Stimulated activated CD4-positive, alpha-beta T cell treated with anti-CD3 and anti-CD28 coated beads, Interleukin-2, amount 100 ng/mL, for 48 hours (primary cell): ENCODE results near the gene ITPK1.

ENCODE experiments used
- DNase-seq, 2 donors: peaks; one replicate each; pipeline ENCODE4 v3.0.0-alpha.2; 2020

Gene ITPK1

DNA sequence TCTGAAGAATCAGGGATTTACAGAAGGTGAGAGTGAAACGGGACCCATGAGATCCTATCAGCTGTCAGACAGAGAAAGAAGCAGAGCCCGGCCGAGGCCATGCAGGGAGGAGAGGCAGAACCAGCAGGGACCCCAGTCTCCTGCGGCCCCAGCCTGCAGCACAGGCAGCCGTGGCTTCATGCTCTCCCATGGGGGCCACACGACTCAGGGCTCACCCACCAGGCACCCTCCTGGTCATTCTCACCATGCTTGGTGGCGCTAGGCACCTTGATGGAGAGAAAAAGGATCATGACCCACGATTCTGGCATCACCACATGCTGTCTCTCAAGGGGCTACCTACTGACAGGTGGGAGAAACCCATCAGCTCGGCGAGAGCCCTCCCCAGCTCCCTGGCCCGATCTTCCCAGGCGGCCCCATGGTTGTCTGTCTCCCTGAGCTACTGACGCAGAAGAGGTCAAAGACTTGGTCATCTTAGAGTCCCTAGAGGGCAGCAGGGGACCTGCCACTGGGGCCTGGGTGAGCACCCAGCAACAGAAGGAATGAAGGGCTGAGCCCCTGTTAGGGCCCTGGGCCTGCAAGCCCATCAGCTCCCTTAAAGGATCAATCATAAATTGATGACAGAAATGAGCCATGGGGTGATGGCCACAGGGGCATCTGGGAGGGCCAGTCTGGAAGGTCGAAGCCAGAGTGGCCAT is 58.0 kb downstream of the ITPK1 start:
- no peak for DNase-seq

DNA sequence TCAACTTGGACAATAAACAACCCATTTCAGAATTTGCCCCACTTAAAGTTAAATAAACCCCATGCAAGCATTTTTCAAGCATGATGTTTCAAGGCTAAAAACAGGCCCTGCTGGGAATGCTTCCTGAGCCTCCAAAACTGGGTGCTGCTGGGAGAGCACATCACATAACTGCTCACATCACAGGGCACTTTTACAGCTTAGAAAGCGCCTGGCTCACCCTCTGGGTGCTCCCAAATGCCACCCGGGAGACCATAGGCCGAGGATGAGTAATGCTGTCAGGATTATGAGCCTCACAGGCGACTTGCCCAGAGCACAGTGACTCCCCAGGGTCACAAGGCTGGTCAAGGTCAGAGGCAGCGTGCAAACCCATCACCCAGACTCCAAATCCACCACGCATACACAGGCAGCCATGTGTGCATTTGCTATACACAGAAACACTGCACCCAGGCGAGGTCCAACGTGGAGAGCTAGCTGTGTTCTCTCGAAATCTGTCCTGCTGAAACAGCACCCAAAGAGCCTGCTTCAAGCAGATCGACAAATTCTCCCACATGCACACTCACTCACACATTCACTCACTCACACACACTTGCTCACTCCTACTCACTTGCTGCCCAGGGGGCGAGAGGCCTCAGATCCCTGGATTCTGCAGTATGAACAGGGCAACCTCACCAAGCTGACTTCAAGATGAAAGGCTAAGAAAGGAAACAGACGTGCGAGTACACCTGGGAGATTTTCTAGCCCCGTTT is 58.7 kb downstream of the ITPK1 start:
- DNase-seq, result no peak

GRCh38 chr14:93056166-93056839 is 59.4 kb downstream of the ITPK1 start:
- no peak for DNase-seq

GRCh38 chr14:93055651-93056115 is 60.0 kb downstream of the ITPK1 start:
- no peak for DNase-seq

- DNase-seq, result no peak
These were observed 60.8 kb downstream of the ITPK1 start for GRCh38 chr14:93054876-93055275.

- no peak for DNase-seq
These were observed 61.7 kb downstream of the ITPK1 start for GRCh38 chr14:93054006-93054405.

- no peak for DNase-seq
These were observed 63.9 kb downstream of the ITPK1 start for GRCh38 chr14:93051600-93052546.

- DNase-seq, result no peak
These were observed 65.0 kb downstream of the ITPK1 start for GRCh38 chr14:93050761-93051160.

- DNase-seq, result no peak
These were observed 65.8 kb downstream of the ITPK1 start for GRCh38 chr14:93049867-93050331.

DNA sequence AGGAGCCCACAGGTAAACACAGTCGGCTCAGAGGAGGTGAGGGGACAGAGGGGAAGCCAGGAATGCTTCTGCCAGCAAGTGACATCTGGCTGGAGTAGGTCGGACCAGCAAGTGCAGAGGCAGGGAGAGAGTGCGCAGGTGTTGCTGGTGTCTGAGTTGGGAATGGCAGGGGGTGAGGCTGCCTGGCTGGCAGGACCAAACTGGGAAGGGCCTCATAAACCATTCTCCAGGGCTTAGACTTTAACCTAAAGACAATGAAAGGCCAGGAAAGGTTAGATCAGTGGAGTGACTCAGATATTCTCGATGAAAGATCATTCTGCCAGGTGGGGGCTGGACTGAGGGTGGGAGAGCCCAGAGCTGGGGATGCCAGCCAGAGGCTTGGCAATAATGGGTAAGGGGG is 66.4 kb downstream of the ITPK1 start:
- DNase-seq, result no peak

GRCh38 chr14:93048843-93049242 is 66.9 kb downstream of the ITPK1 start:
- DNase-seq, result no peak

DNA sequence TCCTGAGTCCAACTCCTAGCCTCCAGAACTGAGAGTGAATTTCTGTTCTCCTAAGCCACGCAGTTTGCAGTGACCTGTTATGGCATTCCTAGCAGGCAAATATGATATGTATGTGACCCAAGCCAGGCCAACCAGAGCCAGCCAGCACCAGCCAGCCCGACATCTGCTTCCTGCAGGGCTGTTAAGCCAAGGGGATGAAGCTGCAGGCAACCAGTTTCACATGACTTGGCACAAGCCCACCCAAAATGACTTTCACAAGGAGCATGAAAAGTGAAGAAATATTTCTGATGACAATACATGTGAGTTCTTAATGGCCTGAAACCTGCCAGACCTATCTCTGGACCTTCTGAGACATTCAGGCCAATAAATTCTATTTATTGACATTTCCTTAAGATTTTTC is 68.1 kb downstream of the ITPK1 start:
- no peak for DNase-seq

DNA sequence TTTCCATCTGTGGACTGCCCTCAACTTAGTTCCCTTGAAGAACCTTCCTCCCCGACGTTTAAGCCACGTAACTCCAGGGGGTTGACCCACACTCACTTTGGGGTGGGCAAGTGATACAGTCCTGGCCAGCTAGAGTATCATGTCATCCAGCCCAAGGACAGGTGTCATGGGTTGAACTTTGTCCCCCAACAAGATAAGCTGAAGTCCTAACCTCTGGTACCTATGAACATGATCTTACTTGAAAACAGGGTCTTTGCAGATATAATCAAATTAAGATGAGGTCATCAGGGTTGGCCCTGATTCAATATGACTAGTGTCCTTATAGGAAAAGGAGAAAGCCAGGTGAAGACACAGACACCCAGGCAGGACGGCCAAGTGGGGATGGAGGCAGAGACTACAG is 68.6 kb downstream of the ITPK1 start:
- no peak for DNase-seq

DNA sequence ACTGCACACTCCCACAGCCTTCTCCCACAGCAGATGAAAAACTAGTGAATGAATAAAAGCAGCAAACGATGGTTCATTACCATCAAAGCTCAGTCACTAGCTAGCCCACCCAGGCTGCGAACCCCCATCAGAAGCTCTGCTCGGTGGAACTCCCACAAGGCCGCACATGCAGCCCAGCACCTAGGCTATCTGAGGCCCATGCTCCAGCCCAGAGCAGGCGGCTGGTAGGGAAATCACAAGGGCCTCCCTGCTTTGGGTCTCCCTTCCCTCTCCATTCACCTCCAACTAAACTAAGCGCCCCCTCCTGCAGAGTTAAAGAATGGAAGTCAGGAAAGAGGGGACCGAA is 69.0 kb downstream of the ITPK1 start:
- DNase-seq, result no peak

GRCh38 chr14:93045965-93046704 is 69.6 kb downstream of the ITPK1 start:
- no peak for DNase-seq

DNA sequence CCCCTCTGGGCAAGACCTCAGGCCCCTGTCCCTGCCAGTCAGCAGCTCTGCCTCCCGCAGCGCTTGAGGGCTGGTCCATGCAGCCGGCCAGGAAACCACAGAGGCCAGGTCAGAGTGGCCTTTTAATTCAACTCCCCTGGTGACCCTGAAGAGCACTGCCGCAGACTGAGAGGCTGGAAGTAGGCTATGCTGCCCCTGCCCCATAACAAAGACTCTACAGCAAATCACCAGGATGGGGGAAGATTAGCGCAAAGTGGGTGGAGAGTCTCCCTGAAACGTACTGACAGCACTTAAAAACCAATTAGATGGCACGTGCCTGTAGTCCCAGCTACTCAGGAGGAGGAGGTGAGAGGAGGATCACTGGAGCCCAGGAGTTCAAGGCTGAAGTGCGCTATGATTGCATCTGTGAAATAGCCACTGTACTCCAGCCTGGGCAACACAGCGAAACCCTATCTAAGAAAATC is 70.5 kb downstream of the ITPK1 start:
- no peak for DNase-seq

GRCh38 chr14:93044556-93044955 is 71.2 kb downstream of the ITPK1 start:
- DNase-seq, result no peak

- no peak for DNase-seq
These were observed 71.6 kb downstream of the ITPK1 start for GRCh38 chr14:93044121-93044520.

GRCh38 chr14:93042968-93043940 is 72.5 kb downstream of the ITPK1 start:
- no peak for DNase-seq

DNA sequence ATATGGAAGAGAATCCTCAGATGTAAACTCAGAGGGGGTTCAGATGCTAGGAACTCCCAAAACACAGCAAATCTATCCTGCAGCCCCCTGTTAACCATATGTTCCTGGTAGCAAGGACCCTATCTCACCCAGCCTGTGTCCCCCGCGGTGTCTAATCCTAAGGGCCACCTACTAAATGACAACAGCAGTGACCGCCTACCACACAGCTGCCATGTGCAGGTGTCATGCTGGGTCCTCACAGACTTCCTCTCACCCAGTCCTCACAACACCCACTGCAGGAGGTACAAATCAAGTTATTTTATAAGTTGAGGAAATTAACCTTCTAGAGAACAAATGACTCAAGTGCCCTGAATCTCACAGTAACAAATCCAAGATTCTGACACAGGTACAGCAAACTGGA is 73.9 kb downstream of the ITPK1 start:
- DNase-seq, result no peak

DNA sequence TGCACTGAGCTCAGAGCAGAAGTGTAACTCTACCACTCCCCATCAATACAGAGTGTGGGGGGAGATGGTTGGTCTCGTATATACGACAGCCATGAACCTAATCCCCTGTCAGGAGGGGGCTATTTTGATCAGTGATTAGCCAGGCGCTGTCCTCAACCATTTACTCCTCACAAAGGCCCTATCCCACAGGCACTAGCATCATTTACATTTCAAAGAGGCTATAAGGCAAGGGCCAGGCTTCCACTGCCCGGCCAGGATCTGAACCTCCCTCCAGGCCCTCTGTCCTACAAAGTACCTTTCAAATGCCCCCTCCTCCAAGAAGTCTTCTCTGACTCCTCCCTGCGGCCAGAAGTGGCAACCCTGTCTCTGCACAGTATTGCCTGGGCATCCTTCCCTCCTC is 74.7 kb downstream of the ITPK1 start:
- DNase-seq, result no peak
